Measurements from ENCODE around the gene MCU.

MCU gene

GRCh38 chr10:72818076-72818475 lies 126.1 kb downstream of the MCU start:
- TF ChIP-seq, protein P1, sequence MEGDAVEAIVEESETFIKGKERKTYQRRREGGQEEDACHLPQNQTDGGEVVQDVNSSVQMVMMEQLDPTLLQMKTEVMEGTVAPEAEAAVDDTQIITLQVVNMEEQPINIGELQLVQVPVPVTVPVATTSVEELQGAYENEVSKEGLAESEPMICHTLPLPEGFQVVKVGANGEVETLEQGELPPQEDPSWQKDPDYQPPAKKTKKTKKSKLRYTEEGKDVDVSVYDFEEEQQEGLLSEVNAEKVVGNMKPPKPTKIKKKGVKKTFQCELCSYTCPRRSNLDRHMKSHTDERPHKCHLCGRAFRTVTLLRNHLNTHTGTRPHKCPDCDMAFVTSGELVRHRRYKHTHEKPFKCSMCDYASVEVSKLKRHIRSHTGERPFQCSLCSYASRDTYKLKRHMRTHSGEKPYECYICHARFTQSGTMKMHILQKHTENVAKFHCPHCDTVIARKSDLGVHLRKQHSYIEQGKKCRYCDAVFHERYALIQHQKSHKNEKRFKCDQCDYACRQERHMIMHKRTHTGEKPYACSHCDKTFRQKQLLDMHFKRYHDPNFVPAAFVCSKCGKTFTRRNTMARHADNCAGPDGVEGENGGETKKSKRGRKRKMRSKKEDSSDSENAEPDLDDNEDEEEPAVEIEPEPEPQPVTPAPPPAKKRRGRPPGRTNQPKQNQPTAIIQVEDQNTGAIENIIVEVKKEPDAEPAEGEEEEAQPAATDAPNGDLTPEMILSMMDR (IDR thresholded peaks at IDR 0.05; ENCODE audit: low read depth, low read length, missing control alignments) = no peak
- H3K4me3 ChIP-seq (replicated peaks; ENCODE audit: low read depth, low read length) = no peak overlapping the region
- DNase-seq (ENCODE audit: extremely low read depth, low read depth) = no peak

DNA sequence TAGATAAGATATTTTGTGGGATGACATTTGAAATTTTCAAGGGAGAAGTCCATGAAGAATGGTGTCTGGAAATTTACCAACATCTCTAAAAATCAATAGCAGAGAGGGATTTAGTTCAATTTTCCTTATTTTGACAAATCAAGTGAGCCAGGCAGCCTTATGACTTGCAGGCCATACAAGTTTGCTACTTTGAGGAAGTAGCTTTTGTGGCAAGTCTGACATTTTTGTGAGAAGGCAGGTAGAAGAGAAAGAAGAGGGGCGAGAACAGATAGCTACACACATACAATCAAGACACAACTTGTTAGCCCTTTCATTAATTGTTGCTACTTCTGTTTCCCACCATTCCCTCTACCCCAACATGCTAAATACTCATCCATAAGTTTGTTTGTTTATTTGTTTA lies 127.1 kb downstream of the MCU start:
- TF ChIP-seq, protein P1 (IDR thresholded peaks at IDR 0.05; ENCODE audit: low read depth, low read length, missing control alignments) = no peak
- no peak overlapping the region for H3K4me3 ChIP-seq (replicated peaks; ENCODE audit: low read depth, low read length)
- DNase-seq (ENCODE audit: extremely low read depth, low read depth) = no peak

- H3K4me3 ChIP-seq (replicated peaks; ENCODE audit: low read depth, low read length) = no peak overlapping the region
- DNase-seq (ENCODE audit: extremely low read depth, low read depth) = no peak
- TF ChIP-seq, protein P1 (IDR thresholded peaks at IDR 0.05; ENCODE audit: low read depth, low read length, missing control alignments) = no peak
Observed at GRCh38 chr10:72821606-72822005, 129.7 kb downstream of the MCU start.

- no peak overlapping the region for H3K4me3 ChIP-seq (replicated peaks; ENCODE audit: low read depth, low read length)
- TF ChIP-seq, protein P1 (IDR thresholded peaks at IDR 0.05; ENCODE audit: low read depth, low read length, missing control alignments) = no peak
- DNase-seq (ENCODE audit: extremely low read depth, low read depth) = no peak
Observed at GRCh38 chr10:72822342-72822986, 130.5 kb downstream of the MCU start.

DNA sequence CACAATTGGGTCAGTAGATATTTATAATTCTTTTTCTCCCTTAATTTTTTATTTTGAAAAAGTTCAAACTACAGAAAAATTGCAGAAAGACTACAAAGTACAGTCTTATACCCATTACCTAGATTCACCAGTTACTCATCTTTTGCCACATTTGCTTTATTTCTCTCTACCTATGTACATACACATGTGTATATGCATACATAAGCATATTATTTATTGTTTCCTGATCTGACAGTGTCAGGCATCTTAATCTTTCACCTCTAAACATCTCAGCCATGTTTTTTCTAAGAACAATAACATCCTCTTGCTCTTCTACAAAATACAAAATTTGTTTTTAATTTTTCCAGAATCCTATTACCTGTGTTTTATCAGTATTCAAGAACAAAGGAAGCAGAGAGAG lies 133.2 kb downstream of the MCU start:
- H3K4me3 ChIP-seq (replicated peaks; ENCODE audit: low read depth, low read length) = no peak overlapping the region
- TF ChIP-seq, protein P1 (IDR thresholded peaks at IDR 0.05; ENCODE audit: low read depth, low read length, missing control alignments) = no peak
- no peak for DNase-seq (ENCODE audit: extremely low read depth, low read depth)

- H3K4me3 ChIP-seq (replicated peaks; ENCODE audit: low read depth, low read length) = no peak overlapping the region
- TF ChIP-seq, protein P1 (IDR thresholded peaks at IDR 0.05; ENCODE audit: low read depth, low read length, missing control alignments) = no peak
- no peak for DNase-seq (ENCODE audit: extremely low read depth, low read depth)
Observed at GRCh38 chr10:72826346-72826745, 134.4 kb downstream of the MCU start.

DNA sequence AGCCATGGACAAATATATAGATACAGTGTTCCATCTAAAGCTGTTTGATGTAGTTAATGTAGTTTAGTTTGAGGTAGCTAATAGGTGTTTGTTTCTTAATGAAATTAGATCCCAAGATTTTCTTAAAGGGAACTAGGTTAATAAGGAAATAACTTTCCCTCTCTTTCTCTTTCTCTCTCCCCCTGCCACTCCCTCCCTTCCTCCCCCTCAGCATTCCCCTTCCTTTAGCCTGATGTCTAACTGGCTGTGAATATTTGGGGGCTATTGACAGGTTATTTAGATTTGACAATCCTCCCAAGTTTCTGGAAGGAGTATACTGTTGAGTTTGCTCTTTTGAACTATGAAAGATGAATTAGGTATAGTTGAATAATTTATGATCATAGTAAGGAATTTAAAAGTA lies 136.4 kb downstream of the MCU start:
- TF ChIP-seq, protein P1 (IDR thresholded peaks at IDR 0.05; ENCODE audit: low read depth, low read length, missing control alignments) = no peak
- H3K4me3 ChIP-seq (replicated peaks; ENCODE audit: low read depth, low read length) = no peak overlapping the region
- DNase-seq (ENCODE audit: extremely low read depth, low read depth) = no peak

Measured in HFF-Myc (cell line).